ENCODE results near the gene TP63. TPM values are rescaled to one million over a fixed set of nuclear protein-coding genes. Genes with fewer than 3 reads are reported as not detected.

The TP63 gene
- polyA plus RNA-seq, 1 experiment: not detected

DNA sequence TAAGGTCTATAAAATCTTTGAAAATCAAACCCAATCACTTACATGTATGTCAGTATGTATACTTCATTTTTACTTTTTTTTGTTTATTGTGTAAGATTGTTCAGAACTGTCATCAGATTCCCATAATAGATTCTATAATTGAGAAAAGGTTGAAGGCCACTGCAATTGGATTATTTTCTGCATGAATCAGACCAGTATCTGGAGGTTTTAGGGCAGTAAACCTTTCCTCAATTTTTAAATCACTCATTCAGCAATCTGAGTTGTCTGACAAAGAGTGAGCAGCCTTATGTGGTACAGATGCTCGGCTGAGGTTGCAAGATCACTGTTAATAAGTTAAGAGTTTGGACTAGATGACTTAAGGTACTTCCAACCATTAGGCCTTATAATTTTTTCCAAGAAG lies 96.0 kb downstream of the TP63 start:
- CTCF ChIA-PET: no interaction called here
- TF ChIP-seq, protein P1, sequence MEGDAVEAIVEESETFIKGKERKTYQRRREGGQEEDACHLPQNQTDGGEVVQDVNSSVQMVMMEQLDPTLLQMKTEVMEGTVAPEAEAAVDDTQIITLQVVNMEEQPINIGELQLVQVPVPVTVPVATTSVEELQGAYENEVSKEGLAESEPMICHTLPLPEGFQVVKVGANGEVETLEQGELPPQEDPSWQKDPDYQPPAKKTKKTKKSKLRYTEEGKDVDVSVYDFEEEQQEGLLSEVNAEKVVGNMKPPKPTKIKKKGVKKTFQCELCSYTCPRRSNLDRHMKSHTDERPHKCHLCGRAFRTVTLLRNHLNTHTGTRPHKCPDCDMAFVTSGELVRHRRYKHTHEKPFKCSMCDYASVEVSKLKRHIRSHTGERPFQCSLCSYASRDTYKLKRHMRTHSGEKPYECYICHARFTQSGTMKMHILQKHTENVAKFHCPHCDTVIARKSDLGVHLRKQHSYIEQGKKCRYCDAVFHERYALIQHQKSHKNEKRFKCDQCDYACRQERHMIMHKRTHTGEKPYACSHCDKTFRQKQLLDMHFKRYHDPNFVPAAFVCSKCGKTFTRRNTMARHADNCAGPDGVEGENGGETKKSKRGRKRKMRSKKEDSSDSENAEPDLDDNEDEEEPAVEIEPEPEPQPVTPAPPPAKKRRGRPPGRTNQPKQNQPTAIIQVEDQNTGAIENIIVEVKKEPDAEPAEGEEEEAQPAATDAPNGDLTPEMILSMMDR (IDR thresholded peaks at IDR 0.05; ENCODE audit: low read depth, low read length): no peak
- POLR2A ChIA-PET: no interaction called here
- DNase-seq (ENCODE audit: low read depth, low spot score): no peak
- H3K9me3 ChIP-seq (ENCODE audit: control insufficient read depth, insufficient read depth, low read length): no peaks in the 10 kb centered on the region
- no peak overlapping the region for H3K4me3 ChIP-seq (ENCODE audit: low read depth, low read length)
- no peaks in the 10 kb centered on the region for H3K27me3 ChIP-seq (ENCODE audit: control insufficient read depth, insufficient read depth, low read length)
- no peak overlapping the region for H3K27ac ChIP-seq (ENCODE audit: low read depth, low read length)

DNA sequence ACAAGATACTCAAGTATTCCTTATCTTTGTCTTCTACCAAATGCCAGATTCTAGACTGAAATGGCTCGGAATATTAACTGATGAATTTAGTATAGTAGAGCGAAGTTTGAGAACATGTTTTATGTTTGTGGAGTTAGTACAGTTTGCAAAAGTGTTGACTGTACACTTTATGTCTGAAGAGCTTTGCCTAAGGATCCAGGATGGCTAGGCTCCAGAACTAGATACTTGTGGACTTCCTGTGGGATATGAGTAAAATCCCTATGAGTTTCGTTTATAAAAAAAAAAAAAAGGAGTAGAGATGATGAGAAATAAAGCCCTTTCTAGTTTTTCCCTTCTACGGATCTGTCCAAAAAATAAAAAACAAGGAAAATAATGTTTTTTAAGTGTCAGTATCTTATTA lies 96.7 kb downstream of the TP63 start:
- TF ChIP-seq, protein P1 (IDR thresholded peaks at IDR 0.05; ENCODE audit: low read depth, low read length): no peak
- ChIA-PET POLR2A (no interaction called here), CTCF (no interaction called here)
- no peaks in the 10 kb centered on the region for H3K9me3 ChIP-seq (ENCODE audit: control insufficient read depth, insufficient read depth, low read length)
- no peak overlapping the region for H3K4me3 ChIP-seq (ENCODE audit: low read depth, low read length)
- DNase-seq (ENCODE audit: low read depth, low spot score): no peak
- H3K27ac ChIP-seq (ENCODE audit: low read depth, low read length): no peak overlapping the region
- no peaks in the 10 kb centered on the region for H3K27me3 ChIP-seq (ENCODE audit: control insufficient read depth, insufficient read depth, low read length)

DNA sequence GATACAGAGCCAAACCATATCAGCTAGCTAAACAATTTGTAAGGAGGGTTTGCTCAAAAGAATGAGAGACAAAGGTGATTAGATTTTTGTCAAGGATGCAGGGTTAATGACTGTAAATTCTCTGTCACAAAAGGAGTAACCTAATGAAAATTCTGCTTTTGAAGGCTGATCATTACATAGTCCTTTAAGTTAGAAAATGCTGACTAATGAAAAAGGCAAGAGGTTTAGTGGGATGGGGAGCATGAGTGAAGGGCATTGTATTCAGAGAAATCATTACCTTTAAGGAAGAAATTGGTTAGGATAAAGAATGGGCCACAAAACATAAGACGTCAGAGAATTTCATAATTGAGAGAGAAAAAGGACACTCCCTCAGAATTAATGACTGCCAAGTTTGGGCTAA lies 97.7 kb downstream of the TP63 start:
- no peak for DNase-seq (ENCODE audit: low read depth, low spot score)
- ChIA-PET CTCF (no interaction called here), POLR2A (no interaction called here)
- H3K27ac ChIP-seq (ENCODE audit: low read depth, low read length): no peak overlapping the region
- H3K27me3 ChIP-seq (ENCODE audit: control insufficient read depth, insufficient read depth, low read length): no peaks in the 10 kb centered on the region
- H3K4me3 ChIP-seq (ENCODE audit: low read depth, low read length): no peak overlapping the region
- no peaks in the 10 kb centered on the region for H3K9me3 ChIP-seq (ENCODE audit: control insufficient read depth, insufficient read depth, low read length)
- TF ChIP-seq, protein P1 (IDR thresholded peaks at IDR 0.05; ENCODE audit: low read depth, low read length): no peak

DNA sequence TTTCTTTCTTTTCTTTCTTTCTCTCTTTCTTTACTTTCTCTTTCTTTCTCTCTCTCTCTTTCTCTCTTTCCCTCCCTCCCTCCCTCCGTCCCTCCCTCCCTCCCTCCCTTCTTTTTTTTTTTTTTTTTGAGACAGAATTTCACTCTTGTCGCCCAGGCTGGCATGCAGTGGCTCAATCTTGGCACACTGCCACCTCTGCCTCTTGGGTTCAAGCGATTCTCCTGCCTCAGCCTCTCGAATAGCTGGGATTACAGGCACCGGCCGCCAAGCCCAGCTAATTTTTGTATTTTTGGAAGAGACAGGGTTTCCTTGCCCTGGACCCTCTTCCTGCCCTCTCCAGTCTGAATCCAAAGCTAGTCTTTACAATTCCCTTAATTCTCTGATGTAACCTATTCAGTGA lies 102.9 kb downstream of the TP63 start:
- no peak for DNase-seq (ENCODE audit: low read depth, low spot score)
- ChIA-PET CTCF (no interaction called here), POLR2A (no interaction called here)
- TF ChIP-seq, protein P1 (IDR thresholded peaks at IDR 0.05; ENCODE audit: low read depth, low read length): no peak
- Histone ChIP-seq H3K9me3 (ENCODE audit: control insufficient read depth, insufficient read depth, low read length) (no peaks in the 10 kb centered on the region), H3K4me3 (ENCODE audit: low read depth, low read length) (no peak overlapping the region), H3K27ac (ENCODE audit: low read depth, low read length) (no peak overlapping the region), H3K27me3 (ENCODE audit: control insufficient read depth, insufficient read depth, low read length) (no peaks in the 10 kb centered on the region)

DNA sequence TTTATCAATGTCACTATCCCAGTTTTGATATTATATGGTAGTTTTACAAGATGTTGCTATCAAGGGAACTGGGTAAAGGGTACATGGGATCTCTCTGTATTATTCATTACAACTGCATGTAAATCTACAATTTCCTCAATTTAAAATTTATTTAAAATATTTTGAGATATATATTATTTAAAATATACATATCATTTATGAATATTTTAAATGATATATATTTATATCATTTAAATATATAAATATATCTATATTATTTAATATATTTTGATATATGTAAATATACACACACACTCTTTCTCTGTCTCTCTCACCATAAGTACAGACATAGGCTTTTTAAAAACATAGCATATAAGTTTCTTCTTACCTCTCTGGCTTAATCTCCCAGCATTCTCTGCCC lies 104.7 kb downstream of the TP63 start:
- Histone ChIP-seq H3K4me3 (ENCODE audit: low read depth, low read length) (no peak overlapping the region), H3K27ac (ENCODE audit: low read depth, low read length) (no peak overlapping the region), H3K9me3 (ENCODE audit: control insufficient read depth, insufficient read depth, low read length) (no peaks in the 10 kb centered on the region), H3K27me3 (ENCODE audit: control insufficient read depth, insufficient read depth, low read length) (no peaks in the 10 kb centered on the region)
- DNase-seq (ENCODE audit: low read depth, low spot score): no peak
- ChIA-PET POLR2A (no interaction called here), CTCF (no interaction called here)
- TF ChIP-seq, protein P1 (IDR thresholded peaks at IDR 0.05; ENCODE audit: low read depth, low read length): no peak

All from AG04450 (cell line).